Measurements from ENCODE around the gene PTPMT1.
"Not testable (repeated sequence)": the region's sequence is repeated elsewhere in the genome, so short reads cannot be mapped to it uniquely, and the experiment has no call there.

PTPMT1 gene, protein sequence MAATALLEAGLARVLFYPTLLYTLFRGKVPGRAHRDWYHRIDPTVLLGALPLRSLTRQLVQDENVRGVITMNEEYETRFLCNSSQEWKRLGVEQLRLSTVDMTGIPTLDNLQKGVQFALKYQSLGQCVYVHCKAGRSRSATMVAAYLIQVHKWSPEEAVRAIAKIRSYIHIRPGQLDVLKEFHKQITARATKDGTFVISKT

GRCh38 chr11:47565340-47566148 lies at the start of gene PTPMT1:
TSS of gene PTPMT1 (plus strand) at chr11:47565599. CDS start at chr11:47565623, 24 bp downstream.
- peak in 1 of 2 donors; percentile 11 for DNase-seq (ENCODE audit: low read depth in 2 of 2)

- no peak for DNase-seq (ENCODE audit: low read depth in 2 of 2)
These were observed 49.2 kb upstream of the PTPMT1 start for GRCh38 chr11:47516155-47516554.

- no peak for DNase-seq (ENCODE audit: low read depth in 2 of 2)
These were observed 48.2 kb upstream of the PTPMT1 start for GRCh38 chr11:47516984-47517853.

- DNase-seq (ENCODE audit: low read depth in 2 of 2) = no peak
These were observed 47.0 kb upstream of the PTPMT1 start for GRCh38 chr11:47518212-47518964.

DNA sequence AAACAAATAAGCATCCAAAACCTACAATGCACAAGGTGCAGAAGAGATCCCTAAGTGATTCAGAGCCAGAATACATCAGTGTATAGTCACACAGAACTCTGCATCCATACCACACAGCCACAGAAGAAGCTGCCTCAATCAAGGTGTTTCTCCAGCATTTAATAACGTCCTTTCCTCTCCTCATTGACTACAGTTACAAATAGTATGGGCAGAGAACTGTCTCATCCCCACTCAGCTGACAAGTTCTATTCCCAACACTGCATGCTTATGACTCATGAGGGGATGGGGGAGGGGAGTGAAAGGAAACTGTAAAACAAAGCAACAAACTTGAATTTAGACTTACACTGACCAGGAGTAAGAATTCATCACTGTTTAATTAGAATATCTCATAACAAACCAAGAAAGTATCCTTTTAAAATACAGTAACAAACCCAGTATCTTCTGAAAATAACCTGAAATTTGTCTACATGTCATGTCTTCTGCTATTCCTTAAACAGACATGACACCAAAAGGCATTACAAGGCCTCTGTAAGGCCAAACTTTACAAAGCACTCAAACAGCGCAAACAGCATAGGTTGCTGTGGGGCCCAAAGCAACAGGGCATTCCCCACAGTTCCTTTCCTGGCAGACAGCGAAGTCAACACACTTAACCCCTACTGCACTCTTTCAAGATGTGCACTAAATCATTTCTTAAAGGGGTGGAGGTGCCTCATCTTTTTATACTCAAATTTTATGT lies 41.7 kb upstream of the PTPMT1 start:
- DNase-seq (ENCODE audit: low read depth in 2 of 2) = no peak

- no peak for DNase-seq (ENCODE audit: low read depth in 2 of 2)
These were observed 41.0 kb upstream of the PTPMT1 start for GRCh38 chr11:47524291-47524874.

DNA sequence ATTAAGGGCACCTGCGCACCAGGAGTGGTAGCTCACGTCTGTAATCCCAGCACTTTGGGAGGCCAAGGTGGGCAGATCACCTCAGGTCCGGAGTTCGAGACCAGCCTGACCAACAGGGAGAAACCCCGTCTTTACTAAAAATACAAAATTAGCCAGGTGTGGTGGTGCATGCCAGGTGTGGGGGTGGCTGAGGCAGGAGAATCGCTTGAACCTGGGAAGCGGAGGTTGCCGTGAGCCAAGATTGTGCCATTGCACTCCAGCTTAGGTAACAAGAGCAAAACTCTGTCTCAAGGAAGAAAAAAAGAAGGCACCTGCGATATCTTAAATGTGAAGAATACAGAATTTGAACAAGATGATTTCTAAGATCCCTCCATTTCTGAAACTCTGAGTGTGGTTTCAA lies 39.4 kb upstream of the PTPMT1 start:
- not testable (repeated sequence) for DNase-seq (ENCODE audit: low read depth in 2 of 2)

GRCh38 chr11:47527186-47527585 lies 38.2 kb upstream of the PTPMT1 start:
- no peak for DNase-seq (ENCODE audit: low read depth in 2 of 2)

DNA sequence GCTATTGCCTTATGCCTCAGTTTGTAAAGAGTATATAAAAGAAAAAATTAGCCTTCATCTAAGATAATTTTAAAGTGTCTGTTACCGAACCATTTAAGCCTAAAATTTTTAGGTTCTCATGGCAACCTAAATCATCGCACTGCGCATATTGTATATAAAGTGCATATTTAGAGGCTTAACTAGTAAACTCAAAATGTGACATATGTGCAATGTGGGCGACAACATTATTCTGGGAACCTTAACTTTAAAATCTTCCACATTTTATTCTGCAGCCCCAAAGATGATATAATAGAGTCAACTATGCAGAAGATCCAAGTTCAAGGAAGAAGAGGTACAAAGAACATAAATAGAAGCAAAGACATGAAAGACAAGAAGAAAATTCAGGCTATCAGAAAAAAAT lies 35.4 kb upstream of the PTPMT1 start:
- DNase-seq (ENCODE audit: low read depth in 2 of 2) = no peak

GRCh38 chr11:47530721-47531120 lies 34.7 kb upstream of the PTPMT1 start:
- DNase-seq (ENCODE audit: low read depth in 2 of 2) = not testable (repeated sequence)

DNA sequence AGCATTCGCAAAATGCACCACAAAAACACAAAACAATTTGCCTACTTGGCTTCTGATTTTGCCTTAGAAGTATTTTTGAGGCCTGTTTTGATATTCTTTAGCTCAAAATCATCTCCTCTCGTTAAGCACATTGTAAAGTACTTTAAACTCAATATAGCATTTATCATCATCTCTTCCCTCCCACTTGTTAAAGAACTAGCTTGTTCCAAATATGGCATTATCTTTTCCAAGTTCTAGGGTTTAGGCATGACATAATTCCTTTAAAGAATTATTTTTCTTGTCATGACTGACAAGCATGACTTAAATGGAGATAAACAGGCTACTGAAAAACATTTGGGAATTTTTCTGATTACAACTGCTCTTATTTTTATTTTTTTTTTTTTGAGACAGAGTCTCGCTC lies 33.7 kb upstream of the PTPMT1 start:
- DNase-seq (ENCODE audit: low read depth in 2 of 2) = no peak

GRCh38 chr11:47532597-47533213 lies 32.7 kb upstream of the PTPMT1 start:
- DNase-seq (ENCODE audit: low read depth in 2 of 2) = no peak

DNA sequence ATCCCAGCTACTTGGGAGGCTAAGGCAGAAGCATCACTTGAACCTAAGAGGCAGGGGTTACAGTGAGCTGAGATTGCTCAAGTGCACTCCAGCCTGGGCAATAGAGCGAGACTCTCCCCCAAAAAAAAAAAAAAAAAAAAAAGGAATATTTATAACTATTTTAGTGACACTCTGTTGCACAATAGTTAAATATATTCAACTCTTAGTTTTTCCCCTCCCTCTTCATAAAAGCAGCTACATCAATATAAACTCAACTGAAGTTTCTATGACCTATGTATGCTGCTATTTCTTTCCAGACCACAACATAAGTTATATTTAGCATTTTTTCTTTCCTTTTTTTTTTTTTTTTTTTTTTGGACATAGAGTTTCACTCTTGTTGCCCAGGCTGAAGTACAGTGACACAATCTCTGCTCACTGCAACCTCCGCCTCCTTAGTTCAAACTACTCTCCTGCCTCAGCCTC lies 31.7 kb upstream of the PTPMT1 start:
- DNase-seq (ENCODE audit: low read depth in 2 of 2) = no peak

- DNase-seq (ENCODE audit: low read depth in 2 of 2) = no peak
These were observed 30.6 kb upstream of the PTPMT1 start for GRCh38 chr11:47534704-47535251.

DNA sequence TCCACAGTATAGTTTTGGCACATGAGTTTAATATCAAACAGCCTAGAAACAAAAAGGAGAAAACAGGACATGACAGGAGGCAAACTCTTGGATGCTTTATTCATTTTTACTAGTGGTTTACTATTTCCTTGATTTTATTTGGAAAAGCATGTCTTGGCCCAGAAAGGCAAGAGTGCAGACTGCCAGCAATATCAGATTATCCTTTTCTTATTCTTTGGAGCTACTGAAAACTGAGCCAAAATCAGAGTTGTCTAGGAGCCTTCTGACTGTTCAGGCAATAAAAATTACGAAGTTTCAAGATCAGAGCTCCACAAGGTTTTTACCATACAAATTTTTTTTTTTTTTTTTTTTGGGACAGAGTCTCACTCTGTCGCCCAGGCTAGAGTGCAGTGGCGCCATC lies 28.5 kb upstream of the PTPMT1 start:
- no peak for DNase-seq (ENCODE audit: low read depth in 2 of 2)

DNA sequence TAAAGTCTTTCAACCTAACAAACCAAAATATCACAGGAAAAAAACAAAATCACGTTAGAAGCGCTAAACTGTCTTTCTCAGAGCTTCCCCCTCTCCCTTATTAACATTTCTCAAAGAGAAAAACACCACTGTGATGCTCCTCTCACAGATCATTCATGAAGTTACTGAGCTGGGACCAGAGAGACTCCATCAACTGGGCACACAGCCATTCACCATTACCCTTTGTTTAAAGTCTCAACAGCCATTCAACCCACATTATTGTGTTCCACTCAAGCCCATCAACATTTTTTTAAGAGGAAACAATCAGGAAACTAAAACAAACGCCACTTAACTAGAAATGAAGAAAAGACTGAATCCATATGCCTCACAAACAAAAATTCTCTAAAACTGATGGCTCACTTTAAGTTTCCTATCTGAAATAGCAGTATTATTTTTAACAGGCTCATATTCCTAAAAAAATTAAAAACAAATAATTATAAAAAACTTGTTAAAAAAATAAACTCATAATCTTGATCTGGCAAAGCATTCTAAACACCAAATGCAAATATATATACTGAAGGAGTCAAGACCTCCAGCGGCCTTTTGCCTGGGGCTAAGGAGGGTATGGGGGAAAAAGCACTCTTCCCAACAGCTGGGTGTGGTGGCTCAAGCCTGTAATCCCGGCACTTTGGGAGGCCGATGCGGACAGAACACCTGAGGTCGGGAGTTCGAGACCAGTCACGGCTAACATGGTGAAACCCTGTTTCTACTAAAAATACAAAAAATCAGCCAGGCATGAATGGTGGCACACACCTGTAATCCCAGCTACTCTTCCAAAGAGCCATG lies 26.4 kb upstream of the PTPMT1 start:
- DNase-seq (ENCODE audit: low read depth in 2 of 2) = no peak

- DNase-seq (ENCODE audit: low read depth in 2 of 2) = no peak
These were observed 25.7 kb upstream of the PTPMT1 start for GRCh38 chr11:47539681-47540039.

GRCh38 chr11:47541070-47541469 lies 24.3 kb upstream of the PTPMT1 start:
- no peak for DNase-seq (ENCODE audit: low read depth in 2 of 2)

- no peak for DNase-seq (ENCODE audit: low read depth in 2 of 2)
These were observed 20.1 kb upstream of the PTPMT1 start for GRCh38 chr11:47545298-47545697.

All from stimulated activated CD8-positive, alpha-beta memory T cell treated with anti-CD3 and anti-CD28 coated beads, Interleukin-7, amount 100 ng/mL, for 1 hour (primary cell).